Measurements from ENCODE around the gene BPIFB6.
A peak's percentile ranks its signal among the peaks of the same experiment; 100 is the strongest.

Gene BPIFB6, protein sequence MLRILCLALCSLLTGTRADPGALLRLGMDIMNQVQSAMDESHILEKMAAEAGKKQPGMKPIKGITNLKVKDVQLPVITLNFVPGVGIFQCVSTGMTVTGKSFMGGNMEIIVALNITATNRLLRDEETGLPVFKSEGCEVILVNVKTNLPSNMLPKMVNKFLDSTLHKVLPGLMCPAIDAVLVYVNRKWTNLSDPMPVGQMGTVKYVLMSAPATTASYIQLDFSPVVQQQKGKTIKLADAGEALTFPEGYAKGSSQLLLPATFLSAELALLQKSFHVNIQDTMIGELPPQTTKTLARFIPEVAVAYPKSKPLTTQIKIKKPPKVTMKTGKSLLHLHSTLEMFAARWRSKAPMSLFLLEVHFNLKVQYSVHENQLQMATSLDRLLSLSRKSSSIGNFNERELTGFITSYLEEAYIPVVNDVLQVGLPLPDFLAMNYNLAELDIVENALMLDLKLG

DNA sequence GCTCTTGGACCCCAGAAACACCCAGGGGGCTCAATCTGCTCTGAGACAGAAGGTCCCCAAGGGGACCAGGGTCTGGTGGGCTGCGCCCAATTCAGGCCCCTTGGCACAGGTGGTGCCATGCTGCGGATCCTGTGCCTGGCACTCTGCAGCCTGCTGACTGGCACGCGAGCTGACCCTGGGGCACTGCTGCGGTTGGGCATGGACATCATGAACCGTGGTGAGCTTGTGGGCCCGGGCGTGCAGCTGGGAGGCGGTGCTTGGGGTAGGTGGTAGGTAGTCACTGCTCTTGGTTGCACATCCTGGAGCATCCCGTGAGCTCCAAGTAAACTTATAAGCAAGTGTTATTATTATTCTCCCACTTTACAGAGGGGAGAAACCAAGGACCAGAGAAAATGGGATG lies at the start of gene BPIFB6:
Gene BPIFB6 (plus strand): TSS at position 118 of the 400 bp plus-strand sequence. CDS start 0 bp downstream, at position 118.
- DNase-seq, result no peak

GRCh38 chr20:32982617-32983458 lies 48.6 kb upstream of the BPIFB6 start:
- peak; percentile 45 for DNase-seq

DNA sequence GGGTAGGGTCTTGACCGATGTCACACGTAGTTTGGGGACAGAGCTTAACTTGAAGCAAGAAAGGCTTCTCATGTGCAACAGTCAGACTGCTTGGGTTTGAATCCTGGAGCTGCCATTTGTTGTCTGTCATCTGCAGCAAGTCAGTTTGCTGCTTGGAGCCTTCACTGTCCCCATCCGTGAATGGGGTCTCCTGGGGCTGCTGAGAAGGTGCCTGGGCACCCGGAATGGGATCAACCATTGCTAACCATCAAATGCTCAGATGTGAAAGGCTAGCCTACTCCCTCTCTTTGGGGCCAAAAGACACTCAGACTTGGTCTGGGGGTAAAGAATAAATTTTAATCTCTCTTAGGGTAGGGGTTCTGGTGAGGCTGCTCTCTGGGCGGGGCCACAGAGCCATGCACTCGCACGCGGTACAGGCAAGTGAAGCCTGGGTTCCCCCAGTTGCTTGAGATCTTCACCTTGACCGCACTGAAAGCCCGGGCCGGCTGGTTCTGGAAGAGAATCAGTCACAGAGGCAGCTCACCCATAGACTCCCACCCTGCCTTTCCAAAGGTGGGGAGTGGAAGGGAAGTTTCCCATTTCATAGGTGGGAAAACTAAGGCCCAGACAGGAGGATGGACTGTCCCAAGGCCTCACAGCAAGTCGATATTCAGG lies 47.9 kb upstream of the BPIFB6 start:
- DNase-seq, result no peak

GRCh38 chr20:32984196-32984595 lies 47.3 kb upstream of the BPIFB6 start:
- DNase-seq, result no peak

- DNase-seq, result no peak
Observed at GRCh38 chr20:32984631-32985354, 46.7 kb upstream of the BPIFB6 start.

- no peak for DNase-seq
Observed at GRCh38 chr20:32985596-32985995, 45.9 kb upstream of the BPIFB6 start.

- no peak for DNase-seq
Observed at GRCh38 chr20:32986331-32986966, 45.0 kb upstream of the BPIFB6 start.

- DNase-seq, result no peak
Observed at GRCh38 chr20:32987044-32987825, 44.2 kb upstream of the BPIFB6 start.

DNA sequence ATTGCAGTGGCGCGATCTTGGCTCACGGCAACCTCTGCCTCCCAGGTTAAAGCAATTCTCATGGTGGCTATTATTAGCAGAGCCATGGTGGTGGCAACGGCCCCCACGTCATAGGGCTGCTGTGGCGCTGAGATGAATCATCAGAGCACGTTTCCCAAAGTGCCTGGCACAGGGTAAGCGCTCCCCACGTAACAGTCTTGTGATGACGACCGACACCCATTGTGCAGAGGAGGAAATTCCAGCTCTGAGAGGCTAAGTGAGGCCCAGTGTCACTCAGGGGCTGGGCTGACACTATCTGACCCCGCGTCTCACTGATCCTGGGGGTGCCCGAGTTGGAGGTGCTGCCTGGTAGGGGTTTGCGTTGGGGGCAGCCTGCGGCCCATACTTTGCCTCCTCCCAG lies 43.4 kb upstream of the BPIFB6 start:
- DNase-seq, result no peak

DNA sequence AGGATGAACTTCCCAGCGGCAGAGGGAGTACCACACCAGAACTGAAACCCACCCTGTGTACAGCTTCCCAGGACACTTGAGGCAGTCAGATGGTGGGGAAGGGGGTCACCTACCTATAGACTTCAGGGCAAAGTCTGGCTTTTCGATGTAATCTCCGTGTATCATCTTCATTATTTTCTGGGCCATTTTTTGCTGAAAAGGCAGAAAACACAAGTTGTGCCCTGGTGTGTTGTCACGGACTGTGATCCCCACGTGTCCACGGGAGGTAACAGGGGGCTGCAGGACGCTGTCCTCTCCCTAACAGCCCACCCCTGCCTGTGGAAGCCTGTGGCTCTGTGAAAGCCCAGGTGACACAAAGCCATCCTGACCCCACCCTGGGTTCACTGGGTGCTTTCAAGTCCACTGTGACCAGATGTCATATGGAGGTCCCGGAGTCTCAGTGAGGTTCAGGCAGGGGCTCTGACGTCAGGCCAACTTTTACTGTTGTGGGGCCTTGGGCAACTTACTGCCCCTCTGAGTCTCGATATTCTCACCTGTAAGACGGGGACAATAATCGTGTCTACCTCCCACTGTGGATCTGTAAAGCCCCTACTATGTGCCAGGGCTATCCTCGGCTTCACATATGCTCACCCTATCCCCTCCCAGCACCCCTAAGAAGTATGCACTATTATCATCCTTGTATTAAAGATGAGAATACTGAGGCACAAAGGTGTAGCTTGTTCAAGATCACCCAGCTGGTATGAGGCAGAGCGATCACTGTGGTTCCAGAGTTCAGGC lies 41.8 kb upstream of the BPIFB6 start:
- no peak for DNase-seq

DNA sequence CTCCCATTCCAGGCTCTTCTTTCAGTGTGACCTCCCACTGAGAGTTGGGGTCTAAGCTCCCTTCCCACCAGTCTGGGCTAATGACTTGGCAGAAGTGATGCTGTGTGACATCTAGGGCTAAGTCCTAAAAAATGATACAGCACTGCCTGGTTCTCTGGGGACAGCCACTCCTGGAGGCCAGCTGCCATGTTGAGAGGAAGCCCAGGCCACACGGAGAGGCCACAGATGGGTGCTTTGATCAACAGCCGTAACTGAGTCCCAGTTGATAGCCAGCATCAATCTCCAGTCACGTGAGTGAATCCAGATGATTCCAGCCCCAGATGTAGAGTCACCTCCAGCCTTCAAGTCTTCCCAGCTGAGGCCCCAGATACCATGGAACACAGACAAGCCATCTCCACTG lies 41.0 kb upstream of the BPIFB6 start:
- no peak for DNase-seq

- DNase-seq, result no peak
Observed at GRCh38 chr20:32991383-32991782, 40.1 kb upstream of the BPIFB6 start.

DNA sequence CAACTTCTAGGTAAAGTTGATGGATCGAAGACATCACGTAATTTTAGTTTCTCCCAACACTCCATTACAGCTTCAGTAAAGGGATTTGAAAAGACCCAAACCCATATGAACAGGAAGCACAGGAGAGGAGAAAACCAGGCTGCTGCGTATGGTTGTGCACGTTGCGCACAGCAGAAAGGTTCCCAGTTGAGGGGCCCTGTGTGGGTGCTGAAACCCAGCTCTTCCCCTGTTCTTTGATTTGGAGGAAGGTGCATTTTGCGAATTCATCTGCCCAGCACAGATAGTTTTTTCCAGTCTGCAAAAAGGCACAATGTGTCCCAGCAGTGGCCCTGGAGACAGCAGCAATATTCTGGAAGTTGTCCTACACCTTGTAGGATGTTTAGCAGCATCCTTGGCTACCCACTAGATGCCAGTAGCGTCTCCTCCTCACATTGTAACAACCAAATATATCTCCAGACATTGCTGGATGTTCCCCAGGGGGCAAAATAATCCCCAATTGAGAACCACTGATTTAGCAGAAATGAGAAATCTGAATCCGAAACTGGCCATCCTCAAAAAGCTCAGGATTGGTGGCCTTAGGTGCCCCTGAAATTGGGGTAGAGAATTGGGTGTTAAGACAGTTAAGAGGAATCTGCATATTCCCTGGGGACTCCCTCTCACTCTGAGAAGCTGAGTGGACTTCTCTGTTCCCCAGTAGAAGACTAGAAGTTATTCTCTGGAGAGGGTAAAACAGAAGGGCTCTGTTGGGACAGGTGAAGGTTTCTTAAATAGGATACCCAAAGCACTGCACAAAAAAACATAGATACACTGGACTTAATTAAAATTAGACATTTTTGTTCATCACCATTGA lies 39.4 kb upstream of the BPIFB6 start:
- no peak for DNase-seq

- DNase-seq, result no peak
Observed at GRCh38 chr20:32993496-32994050, 37.9 kb upstream of the BPIFB6 start.

DNA sequence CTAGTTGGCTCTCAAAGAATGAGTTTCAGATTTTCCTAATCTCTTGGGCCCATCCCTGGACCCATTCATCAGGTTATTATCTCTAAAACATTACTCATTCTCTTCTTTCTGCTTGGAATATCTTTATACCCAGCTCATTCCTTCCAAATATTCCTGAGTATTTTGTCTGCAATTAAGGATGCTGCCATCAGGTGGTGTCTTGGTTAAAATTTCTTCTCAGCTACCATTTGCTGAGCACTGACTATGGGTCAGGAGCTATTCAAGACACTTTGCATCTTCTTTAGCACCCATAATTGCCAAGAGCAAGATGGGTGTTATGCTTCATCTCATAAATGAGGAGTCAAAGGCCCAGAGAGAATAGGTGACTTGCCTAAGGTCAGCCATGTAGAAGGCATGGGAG lies 35.6 kb upstream of the BPIFB6 start:
- no peak for DNase-seq

- no peak for DNase-seq
Observed at GRCh38 chr20:32997431-32997830, 34.0 kb upstream of the BPIFB6 start.

GRCh38 chr20:32999603-33000250 lies 31.7 kb upstream of the BPIFB6 start:
- DNase-seq, result peak; percentile 35

DNA sequence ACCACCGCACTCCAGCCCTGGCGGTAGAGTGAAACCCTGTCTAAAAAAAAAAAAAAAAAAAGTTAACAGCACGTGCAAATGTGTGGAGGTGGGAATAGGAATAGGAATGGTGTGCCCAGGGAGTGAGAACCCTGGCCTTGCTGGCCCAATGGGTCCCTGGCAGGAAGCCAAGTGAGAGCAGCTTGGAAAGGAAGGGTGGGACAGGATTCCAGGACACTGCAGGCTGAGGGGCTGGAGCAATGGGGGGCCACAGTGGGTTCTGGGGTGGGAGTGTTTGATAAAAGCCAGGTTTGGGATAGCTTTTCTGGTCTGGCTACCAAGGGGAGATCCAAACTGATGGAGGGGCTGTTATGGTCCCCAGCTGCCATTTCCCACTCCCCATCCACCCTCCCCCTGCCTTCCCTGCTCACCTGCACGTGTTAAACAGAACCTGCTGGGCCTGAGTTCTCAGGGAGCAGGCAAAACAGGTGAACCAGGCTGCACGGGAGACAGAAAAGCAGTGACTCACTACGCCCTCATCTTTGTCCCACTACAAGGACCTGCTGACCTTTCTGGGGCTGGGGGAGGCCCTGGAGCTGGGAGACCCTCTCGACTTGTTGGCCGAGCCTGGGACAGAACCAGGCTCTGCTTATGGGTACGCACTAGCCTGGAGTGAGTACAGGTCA lies 30.5 kb upstream of the BPIFB6 start:
- no peak for DNase-seq

Measured in femur (tissue), 1 donor.